ENCODE results near the gene APLP1.

The APLP1 gene

GRCh38 chr19:35882114-35882832, 13.9 kb downstream of the APLP1 start:
- peak; percentile 70 for DNase-seq (ENCODE audit: low spot score)
- TF ChIP-seq CTCF (IDR thresholded peaks at IDR 0.05; ENCODE audit: borderline replicate concordance, control extremely low read depth, extremely low read depth, insufficient read depth, missing control alignments), result peak; percentile 55
- in situ Hi-C loops (cut with MboI; ENCODE audit: low sequenced_read_pairs, unreplicated experiment), result loop anchor here (10.0 kb wide), 1 partner anchor 53 kb away; the partner anchor contains the start of gene LRFN3

- TF ChIP-seq CTCF (IDR thresholded peaks at IDR 0.05; ENCODE audit: borderline replicate concordance, control extremely low read depth, extremely low read depth, insufficient read depth, missing control alignments), result no peak
- DNase-seq (ENCODE audit: low spot score), result no peak
- in situ Hi-C loops (cut with MboI; ENCODE audit: low sequenced_read_pairs, unreplicated experiment), result loop anchor here (10.0 kb wide), 1 partner anchor 51 kb away; the partner anchor contains the start of gene LRFN3
Observed at GRCh38 chr19:35883882-35884281, 15.5 kb downstream of the APLP1 start.

GRCh38 chr19:35885225-35885738, 16.9 kb downstream of the APLP1 start:
- no peak for DNase-seq (ENCODE audit: low spot score)
- in situ Hi-C loops (cut with MboI; ENCODE audit: low sequenced_read_pairs, unreplicated experiment), result loop anchor here (10.0 kb wide), 1 partner anchor 50 kb away; the partner anchor contains the start of gene LRFN3
- TF ChIP-seq CTCF (IDR thresholded peaks at IDR 0.05; ENCODE audit: borderline replicate concordance, control extremely low read depth, extremely low read depth, insufficient read depth, missing control alignments), result no peak

- no peak for DNase-seq (ENCODE audit: low spot score)
- in situ Hi-C loops (cut with MboI; ENCODE audit: low sequenced_read_pairs, unreplicated experiment), result loop anchor here (10.0 kb wide), 1 partner anchor 49 kb away; the partner anchor contains the start of gene LRFN3
- no peak for TF ChIP-seq CTCF (IDR thresholded peaks at IDR 0.05; ENCODE audit: borderline replicate concordance, control extremely low read depth, extremely low read depth, insufficient read depth, missing control alignments)
Observed at GRCh38 chr19:35885904-35886303, 17.5 kb downstream of the APLP1 start.

- TF ChIP-seq CTCF (IDR thresholded peaks at IDR 0.05; ENCODE audit: borderline replicate concordance, control extremely low read depth, extremely low read depth, insufficient read depth, missing control alignments), result no peak
- no peak for DNase-seq (ENCODE audit: low spot score)
- in situ Hi-C loops (cut with MboI; ENCODE audit: low sequenced_read_pairs, unreplicated experiment), result loop anchor here (10.0 kb wide), 1 partner anchor 48 kb away; the partner anchor contains the start of gene LRFN3
Observed at GRCh38 chr19:35887197-35887596, 18.8 kb downstream of the APLP1 start.

- in situ Hi-C loops (cut with MboI; ENCODE audit: low sequenced_read_pairs, unreplicated experiment), result loop anchor here (10.0 kb wide), 1 partner anchor 46 kb away; the partner anchor contains the start of gene LRFN3
- DNase-seq (ENCODE audit: low spot score), result no peak
- no peak for TF ChIP-seq CTCF (IDR thresholded peaks at IDR 0.05; ENCODE audit: borderline replicate concordance, control extremely low read depth, extremely low read depth, insufficient read depth, missing control alignments)
Observed at GRCh38 chr19:35888398-35888797, 20.0 kb downstream of the APLP1 start.
